ENCODE measurements around the gene RGS1.

The RGS1 gene

GRCh38 chr1:192557841-192558595 is 17.6 kb upstream of the RGS1 start:
- Histone ChIP-seq H3K27ac (ENCODE audit: low read depth, low read length) (no peak overlapping the region), H3K9ac (ENCODE audit: low read length) (no peak overlapping the region), H3K36me3 (ENCODE audit: insufficient read depth, low read length) (no peaks in the 10 kb centered on the region), H3K27me3 (ENCODE audit: control insufficient read depth in 1 of 2, insufficient read depth in 2 of 2, low read length in 2 of 2) (no peaks in the 10 kb centered on the region), H3K9me3 (ENCODE audit: low read length) (no peaks in the 10 kb centered on the region), H3K4me3 (ENCODE audit: low read depth in 1 of 2, low read length in 2 of 2) (no peak overlapping the region), H3K4me1 (ENCODE audit: insufficient read depth, low read length) (peaks cover 10% of the 10 kb centered on the region)

GRCh38 chr1:192559115-192560006 is 16.2 kb upstream of the RGS1 start:
- Histone ChIP-seq H3K36me3 (ENCODE audit: insufficient read depth, low read length) (no peaks in the 10 kb centered on the region), H3K4me3 (ENCODE audit: low read depth in 1 of 2, low read length in 2 of 2) (no peak overlapping the region), H3K4me1 (ENCODE audit: insufficient read depth, low read length) (peaks cover 10% of the 10 kb centered on the region), H3K9ac (ENCODE audit: low read length) (no peak overlapping the region), H3K27me3 (ENCODE audit: control insufficient read depth in 1 of 2, insufficient read depth in 2 of 2, low read length in 2 of 2) (no peaks in the 10 kb centered on the region), H3K9me3 (ENCODE audit: low read length) (no peaks in the 10 kb centered on the region), H3K27ac (ENCODE audit: low read depth, low read length) (peak overlapping the region; percentile 14)

DNA sequence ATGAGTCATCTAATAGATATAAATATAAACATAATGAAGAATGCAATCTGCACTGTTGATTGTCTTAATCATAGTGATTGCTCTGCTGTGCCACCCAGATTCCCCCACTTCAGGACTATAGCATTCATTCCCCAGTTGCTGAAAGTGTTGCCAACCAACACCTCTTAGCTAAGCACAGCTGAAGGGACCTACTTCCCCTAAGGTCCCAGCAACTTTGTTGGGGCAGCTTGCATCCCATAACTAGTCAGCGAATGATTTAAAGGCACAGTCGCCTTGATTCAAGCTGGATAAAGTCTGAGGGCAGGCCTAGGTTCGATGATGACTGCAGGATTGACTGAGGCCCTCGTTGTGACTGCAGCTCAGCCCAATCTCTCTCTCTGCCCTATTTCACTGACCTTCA is 14.3 kb upstream of the RGS1 start:
- no peaks in the 10 kb centered on the region for H3K27me3 ChIP-seq (ENCODE audit: control insufficient read depth in 1 of 2, insufficient read depth in 2 of 2, low read length in 2 of 2)
- H3K9ac ChIP-seq (ENCODE audit: low read length) = no peak overlapping the region
- H3K9me3 ChIP-seq (ENCODE audit: low read length) = no peaks in the 10 kb centered on the region
- no peak overlapping the region for H3K4me3 ChIP-seq (ENCODE audit: low read depth in 1 of 2, low read length in 2 of 2)
- no peak overlapping the region for H3K27ac ChIP-seq (ENCODE audit: low read depth, low read length)
- peaks cover 10% of the 10 kb centered on the region for H3K4me1 ChIP-seq (ENCODE audit: insufficient read depth, low read length)
- H3K36me3 ChIP-seq (ENCODE audit: insufficient read depth, low read length) = no peaks in the 10 kb centered on the region

DNA sequence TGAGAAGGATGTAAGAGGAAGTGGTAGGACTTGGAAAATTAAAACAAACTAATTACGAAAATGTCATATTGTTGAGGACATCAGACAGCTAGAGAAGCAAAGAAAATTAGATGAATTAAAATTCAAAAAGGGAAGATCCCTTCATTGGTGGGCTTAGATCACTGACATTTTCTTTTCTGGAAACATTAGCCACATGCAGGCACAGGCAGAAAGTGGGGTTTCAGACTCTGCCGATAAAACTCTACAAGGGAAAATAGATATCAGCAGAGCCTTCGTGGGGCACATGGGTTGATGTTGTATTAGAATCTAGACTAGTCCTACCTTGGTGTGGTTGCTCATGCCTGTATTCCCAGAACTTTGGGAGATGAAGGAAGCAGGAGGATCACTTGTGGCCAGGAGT is 12.4 kb upstream of the RGS1 start:
- no peak overlapping the region for H3K27ac ChIP-seq (ENCODE audit: low read depth, low read length)
- H3K4me3 ChIP-seq (ENCODE audit: low read depth in 1 of 2, low read length in 2 of 2) = no peak overlapping the region
- H3K36me3 ChIP-seq (ENCODE audit: insufficient read depth, low read length) = no peaks in the 10 kb centered on the region
- H3K4me1 ChIP-seq (ENCODE audit: insufficient read depth, low read length) = peaks cover 13% of the 10 kb centered on the region
- H3K9ac ChIP-seq (ENCODE audit: low read length) = no peak overlapping the region
- H3K27me3 ChIP-seq (ENCODE audit: control insufficient read depth in 1 of 2, insufficient read depth in 2 of 2, low read length in 2 of 2) = no peaks in the 10 kb centered on the region
- H3K9me3 ChIP-seq (ENCODE audit: low read length) = no peaks in the 10 kb centered on the region

GRCh38 chr1:192564099-192564498 is 11.5 kb upstream of the RGS1 start:
- H3K36me3 ChIP-seq (ENCODE audit: insufficient read depth, low read length) = no peaks in the 10 kb centered on the region
- H3K4me1 ChIP-seq (ENCODE audit: insufficient read depth, low read length) = peaks cover 10% of the 10 kb centered on the region
- no peak overlapping the region for H3K9ac ChIP-seq (ENCODE audit: low read length)
- H3K27ac ChIP-seq (ENCODE audit: low read depth, low read length) = no peak overlapping the region
- no peaks in the 10 kb centered on the region for H3K27me3 ChIP-seq (ENCODE audit: control insufficient read depth in 1 of 2, insufficient read depth in 2 of 2, low read length in 2 of 2)
- H3K4me3 ChIP-seq (ENCODE audit: low read depth in 1 of 2, low read length in 2 of 2) = no peak overlapping the region
- no peaks in the 10 kb centered on the region for H3K9me3 ChIP-seq (ENCODE audit: low read length)

DNA sequence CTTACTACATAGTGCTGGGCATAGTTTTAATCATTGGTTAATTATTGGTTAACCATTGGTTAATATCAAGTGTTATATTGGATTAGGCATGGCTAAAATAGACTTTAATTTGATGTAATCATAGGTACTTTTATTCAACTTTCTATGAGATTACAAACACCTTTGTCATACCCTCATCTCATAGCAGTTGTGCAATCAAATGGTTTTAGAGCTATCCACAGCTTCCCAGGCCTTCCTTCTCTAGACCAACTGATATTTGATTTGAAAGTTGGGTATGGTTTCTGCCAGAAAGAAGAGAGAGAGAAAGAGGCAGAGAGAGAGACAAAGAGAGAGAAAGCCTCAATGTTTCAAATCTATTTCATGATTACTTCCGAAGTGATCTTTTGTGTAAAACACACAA is 9.6 kb upstream of the RGS1 start:
- Histone ChIP-seq H3K27ac (ENCODE audit: low read depth, low read length) (no peak overlapping the region), H3K9ac (ENCODE audit: low read length) (no peak overlapping the region), H3K4me1 (ENCODE audit: insufficient read depth, low read length) (peaks cover 4% of the 10 kb centered on the region), H3K9me3 (ENCODE audit: low read length) (peaks cover 6% of the 10 kb centered on the region), H3K4me3 (ENCODE audit: low read depth in 1 of 2, low read length in 2 of 2) (no peak overlapping the region), H3K27me3 (ENCODE audit: control insufficient read depth in 1 of 2, insufficient read depth in 2 of 2, low read length in 2 of 2) (no peaks in the 10 kb centered on the region), H3K36me3 (ENCODE audit: insufficient read depth, low read length) (no peaks in the 10 kb centered on the region)

DNA sequence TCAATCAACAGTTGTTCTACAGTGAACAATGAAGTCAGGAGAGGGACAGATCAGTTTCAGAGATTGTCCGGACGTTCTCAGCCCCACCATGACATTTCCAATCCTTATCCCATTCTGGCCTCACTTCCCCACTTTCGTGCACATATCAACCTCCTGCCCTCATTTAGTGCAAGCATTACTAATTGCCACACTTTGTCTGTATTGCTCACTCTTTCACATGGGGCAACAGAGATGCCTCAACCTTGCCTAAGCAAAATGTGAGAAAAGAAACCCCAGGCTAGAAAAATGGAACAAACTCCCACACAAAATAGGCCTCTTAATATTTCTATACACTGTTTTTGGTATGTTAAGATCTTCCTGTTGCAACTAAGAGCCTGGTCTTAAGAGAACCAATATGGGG is 8.9 kb upstream of the RGS1 start:
- H3K9me3 ChIP-seq (ENCODE audit: low read length) = peaks cover 6% of the 10 kb centered on the region
- H3K4me3 ChIP-seq (ENCODE audit: low read depth in 1 of 2, low read length in 2 of 2) = no peak overlapping the region
- peaks cover 4% of the 10 kb centered on the region for H3K4me1 ChIP-seq (ENCODE audit: insufficient read depth, low read length)
- H3K27ac ChIP-seq (ENCODE audit: low read depth, low read length) = no peak overlapping the region
- H3K36me3 ChIP-seq (ENCODE audit: insufficient read depth, low read length) = no peaks in the 10 kb centered on the region
- no peaks in the 10 kb centered on the region for H3K27me3 ChIP-seq (ENCODE audit: control insufficient read depth in 1 of 2, insufficient read depth in 2 of 2, low read length in 2 of 2)
- no peak overlapping the region for H3K9ac ChIP-seq (ENCODE audit: low read length)

- H3K4me3 ChIP-seq (ENCODE audit: low read depth in 1 of 2, low read length in 2 of 2) = no peak overlapping the region
- H3K4me1 ChIP-seq (ENCODE audit: insufficient read depth, low read length) = peaks cover 4% of the 10 kb centered on the region
- H3K9ac ChIP-seq (ENCODE audit: low read length) = no peak overlapping the region
- no peaks in the 10 kb centered on the region for H3K36me3 ChIP-seq (ENCODE audit: insufficient read depth, low read length)
- no peaks in the 10 kb centered on the region for H3K27me3 ChIP-seq (ENCODE audit: control insufficient read depth in 1 of 2, insufficient read depth in 2 of 2, low read length in 2 of 2)
- no peak overlapping the region for H3K27ac ChIP-seq (ENCODE audit: low read depth, low read length)
- peaks cover 6% of the 10 kb centered on the region for H3K9me3 ChIP-seq (ENCODE audit: low read length)
These were observed 7.5 kb upstream of the RGS1 start for GRCh38 chr1:192568063-192568462.

GRCh38 chr1:192571668-192572067 is 3.9 kb upstream of the RGS1 start:
- Histone ChIP-seq H3K27ac (ENCODE audit: low read depth, low read length) (no peak overlapping the region), H3K4me1 (ENCODE audit: insufficient read depth, low read length) (peaks cover 20% of the 10 kb centered on the region), H3K4me3 (ENCODE audit: low read depth in 1 of 2, low read length in 2 of 2) (no peak overlapping the region), H3K9me3 (ENCODE audit: low read length) (peaks cover 6% of the 10 kb centered on the region), H3K36me3 (ENCODE audit: insufficient read depth, low read length) (no peaks in the 10 kb centered on the region), H3K9ac (ENCODE audit: low read length) (no peak overlapping the region), H3K27me3 (ENCODE audit: control insufficient read depth in 1 of 2, insufficient read depth in 2 of 2, low read length in 2 of 2) (no peaks in the 10 kb centered on the region)

DNA sequence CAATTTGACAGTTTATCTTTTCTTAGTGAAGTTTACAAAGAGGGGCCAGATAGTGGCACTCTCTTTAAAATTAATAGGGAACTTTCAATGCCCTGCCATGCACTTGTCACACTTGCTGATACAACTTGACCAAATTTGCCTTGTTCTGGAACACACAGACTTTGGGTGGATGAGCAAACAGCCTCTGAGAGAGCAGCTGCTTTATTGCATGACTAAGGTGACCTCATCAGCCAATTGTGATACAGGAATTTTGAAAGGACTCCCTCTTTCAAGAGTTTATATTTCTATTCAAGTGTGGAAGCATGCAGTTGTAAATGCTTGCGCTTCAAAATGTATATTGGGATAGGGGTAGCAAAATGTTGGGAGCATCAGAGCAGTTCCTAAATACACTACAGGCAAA is 2.1 kb upstream of the RGS1 start:
- H3K9me3 ChIP-seq (ENCODE audit: low read length) = peaks cover 6% of the 10 kb centered on the region
- H3K4me3 ChIP-seq (ENCODE audit: low read depth in 1 of 2, low read length in 2 of 2) = no peak overlapping the region
- H3K27me3 ChIP-seq (ENCODE audit: control insufficient read depth in 1 of 2, insufficient read depth in 2 of 2, low read length in 2 of 2) = no peaks in the 10 kb centered on the region
- H3K27ac ChIP-seq (ENCODE audit: low read depth, low read length) = peak overlapping the region; percentile 10
- H3K4me1 ChIP-seq (ENCODE audit: insufficient read depth, low read length) = peaks cover 17% of the 10 kb centered on the region
- H3K36me3 ChIP-seq (ENCODE audit: insufficient read depth, low read length) = peaks cover 6% of the 10 kb centered on the region
- no peak overlapping the region for H3K9ac ChIP-seq (ENCODE audit: low read length)

DNA sequence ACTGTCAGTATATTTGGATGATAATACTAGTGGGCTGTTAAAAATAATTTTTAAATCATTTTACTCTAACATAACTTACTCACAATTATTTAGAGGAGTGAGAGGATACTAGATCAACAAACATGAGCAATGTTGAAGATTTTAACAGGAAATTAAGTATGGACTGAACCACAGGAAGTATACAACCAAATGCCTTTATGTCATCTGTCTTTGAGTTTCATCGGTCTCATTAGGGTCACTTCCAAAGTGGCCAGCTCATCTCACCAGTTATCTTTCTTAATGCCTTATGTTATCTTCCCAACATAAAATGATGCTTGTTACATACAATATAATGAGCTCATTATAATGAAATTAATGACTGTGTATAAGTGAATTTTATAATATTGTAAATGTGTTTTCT is 1.5 kb upstream of the RGS1 start:
- no peaks in the 10 kb centered on the region for H3K27me3 ChIP-seq (ENCODE audit: control insufficient read depth in 1 of 2, insufficient read depth in 2 of 2, low read length in 2 of 2)
- H3K4me1 ChIP-seq (ENCODE audit: insufficient read depth, low read length) = peaks cover 17% of the 10 kb centered on the region
- no peak overlapping the region for H3K27ac ChIP-seq (ENCODE audit: low read depth, low read length)
- peaks cover 6% of the 10 kb centered on the region for H3K36me3 ChIP-seq (ENCODE audit: insufficient read depth, low read length)
- H3K4me3 ChIP-seq (ENCODE audit: low read depth in 1 of 2, low read length in 2 of 2) = no peak overlapping the region
- no peak overlapping the region for H3K9ac ChIP-seq (ENCODE audit: low read length)
- peaks cover 6% of the 10 kb centered on the region for H3K9me3 ChIP-seq (ENCODE audit: low read length)
